GM23248 (cell line): Measurements from ENCODE around the gene SRRM5. TPM values are rescaled to one million over a fixed set of nuclear protein-coding genes. Genes with fewer than 3 reads are reported as not detected.

Experiments used
- DNase-seq: peaks from one replicate; pipeline ENCODE4 v3.0.0-alpha.2; 2015
- H2AFZ ChIP-seq: fragments of 200-600 bp; sonication (generic); 2 replicates; pipeline ENCODE4 v1.6.1; 2016; ENCODE audit warnings: antibody characterized with exemption
- H3F3A ChIP-seq: fragments of 200-600 bp; sonication (generic); 2 replicates; pipeline ENCODE4 v1.6.1; 2016; ENCODE audit warnings: mild to moderate bottlenecking, antibody characterized with exemption, mixed run types; ENCODE audit not compliant: insufficient read depth
- H3K27ac ChIP-seq: fragments of 200-600 bp; sonication (generic); 2 replicates; pipeline ENCODE4 v1.5.1; 2016; ENCODE audit warnings: mild to moderate bottlenecking
- H3K27me3 ChIP-seq: fragments of 200-600 bp; sonication (generic); replicated peaks from 2 replicates; pipeline ENCODE4 v1.6.1; 2016; ENCODE audit warnings: mild to moderate bottlenecking; ENCODE audit not compliant: insufficient read depth
- H3K36me3 ChIP-seq: fragments of 200-600 bp; sonication (generic); 2 replicates; pipeline ENCODE4 v1.6.1; 2016; ENCODE audit warnings: low read depth, mild to moderate bottlenecking
- H3K4me1 ChIP-seq: fragments of 200-600 bp; sonication (generic); 2 replicates; pipeline ENCODE4 v1.6.1; 2016; ENCODE audit warnings: mild to moderate bottlenecking; ENCODE audit not compliant: insufficient read depth
- H3K4me2 ChIP-seq: fragments of 200-600 bp; sonication (generic); one replicate; pipeline ENCODE4 v1.6.1; 2016; ENCODE audit warnings: mild to moderate bottlenecking; ENCODE audit not compliant: unreplicated experiment
- H3K4me3 ChIP-seq: fragments of 200-600 bp; sonication (generic); 2 replicates; pipeline ENCODE4 v1.5.1; 2016; ENCODE audit warnings: mild to moderate bottlenecking
- H3K79me2 ChIP-seq: fragments of 200-600 bp; sonication (generic); 2 replicates; pipeline ENCODE4 v1.6.1; 2016; ENCODE audit warnings: mild to moderate bottlenecking; ENCODE audit not compliant: insufficient read depth
- H3K9ac ChIP-seq: fragments of 200-600 bp; sonication (generic); 2 replicates; pipeline ENCODE4 v1.6.1; 2016; ENCODE audit warnings: mild to moderate bottlenecking
- H3K9me2 ChIP-seq: fragments of 200-600 bp; sonication (generic); 2 replicates; pipeline ENCODE4 v1.6.1; 2016; ENCODE audit warnings: mixed run types, mild to moderate bottlenecking, moderate library complexity; ENCODE audit not compliant: insufficient read depth
- H3K9me3 ChIP-seq: fragments of 200-600 bp; sonication (generic); one replicate; pipeline ENCODE4 v1.6.1; 2017; ENCODE audit warnings: low read depth
- H4K20me1 ChIP-seq: fragments of 200-600 bp; sonication (generic); 2 replicates; pipeline ENCODE4 v1.6.0; 2016; ENCODE audit not compliant: insufficient read depth
- EZH2 ChIP-seq: fragments of 200-600 bp; sonication (generic); IDR thresholded peaks from 2 replicates; pipeline ENCODE4 v1.6.1; 2018; ENCODE audit warnings: antibody characterized with exemption, mild to moderate bottlenecking; ENCODE audit not compliant: insufficient read depth, poor library complexity, severe bottlenecking
- EZH2phosphoT487 ChIP-seq: fragments of 200-600 bp; sonication (generic); IDR thresholded peaks from 2 replicates; pipeline ENCODE4 v1.6.1; 2018; ENCODE audit warnings: antibody characterized with exemption, moderate library complexity, mild to moderate bottlenecking, low read depth; ENCODE audit not compliant: insufficient read depth
- WGBS, 2 experiments: methylation state at CpG; one replicate each; pipeline ENCODE4 v1.1.6; 2015 to 2017; ENCODE audit warnings: low lambda C conversion rate in 2 of 2, low coverage in 1 of 2; ENCODE audit errors: missing lambda C conversion rate in 2 of 2; 5-methylcytosine and 5-hydroxymethylcytosine counted together
- in situ Hi-C: fragments of 300-500 bp; cut with MboI; formaldehyde crosslinking; loops from 2 replicates; pipeline ENCODE4 v1.15.0; 2020
- polyA plus RNA-seq: library from polyadenylated mRNA; unstranded; fragments of >200 nt; fragmentation: Nextera tagmentation; extraction: Ambion mirVana; gene quantifications from 2 replicates; pipeline ENCODE4 v1.2.1, GENCODE V29; 2016
- total RNA-seq: library from RNA; depleted of rRNA; stranded (reverse); fragments of >200 nt; shearing (Covaris generic); gene quantifications from 2 replicates; pipeline ENCODE4 v1.2.3, GENCODE V29; 2014

Gene SRRM5
- total and polyA plus RNA-seq, 2 experiments from 2014 or later, result not detected

DNA sequence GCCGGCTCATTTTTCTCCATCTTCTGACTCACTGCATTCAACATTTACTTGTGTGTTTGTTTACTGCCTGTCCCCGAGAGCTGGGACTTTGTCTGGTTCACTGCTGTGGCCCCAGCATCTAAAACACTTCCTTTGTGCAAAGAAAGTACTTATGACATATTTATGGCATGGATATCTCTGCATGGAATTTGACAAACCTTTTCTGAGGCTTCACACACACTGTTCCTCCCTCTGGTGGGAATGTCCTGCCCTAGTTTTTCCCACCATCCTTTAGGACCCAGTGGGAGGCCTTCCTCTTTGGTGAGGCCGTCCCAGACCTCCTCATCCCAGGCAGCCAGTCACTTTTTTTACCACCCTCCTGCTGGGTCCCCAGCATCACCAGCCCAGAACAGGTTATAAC is 1.4 kb upstream of the SRRM5 start:
- H3K9me2 ChIP-seq, result no peaks in the 10 kb centered on the region
- no peak overlapping the region for H2AFZ ChIP-seq
- no peak overlapping the region for H3K4me2 ChIP-seq
- DNase-seq, result no peak
- in situ Hi-C loops, result no loop called here
- H4K20me1 ChIP-seq, result no peaks in the 10 kb centered on the region
- 38 to 41% methylated on average over 3 of the region's 3 CpGs for WGBS, 2 experiments
- no peak overlapping the region for H3K27ac ChIP-seq
- H3K9ac ChIP-seq, result no peak overlapping the region
- H3F3A ChIP-seq, result no peaks in the 10 kb centered on the region
- TF ChIP-seq EZH2, result no peak
- no peak for TF ChIP-seq EZH2phosphoT487
- 0 out of 2 replicates have a peak, but pooled peaks cover 3% of the 10 kb centered on the region for H3K36me3 ChIP-seq
- H3K9me3 ChIP-seq, result no peaks in the 10 kb centered on the region
- no peaks in the 10 kb centered on the region for H3K27me3 ChIP-seq
- H3K4me1 ChIP-seq, result no peaks in the 10 kb centered on the region
- H3K4me3 ChIP-seq, result no peak overlapping the region
- peaks cover 40% of the 10 kb centered on the region for H3K79me2 ChIP-seq

DNA sequence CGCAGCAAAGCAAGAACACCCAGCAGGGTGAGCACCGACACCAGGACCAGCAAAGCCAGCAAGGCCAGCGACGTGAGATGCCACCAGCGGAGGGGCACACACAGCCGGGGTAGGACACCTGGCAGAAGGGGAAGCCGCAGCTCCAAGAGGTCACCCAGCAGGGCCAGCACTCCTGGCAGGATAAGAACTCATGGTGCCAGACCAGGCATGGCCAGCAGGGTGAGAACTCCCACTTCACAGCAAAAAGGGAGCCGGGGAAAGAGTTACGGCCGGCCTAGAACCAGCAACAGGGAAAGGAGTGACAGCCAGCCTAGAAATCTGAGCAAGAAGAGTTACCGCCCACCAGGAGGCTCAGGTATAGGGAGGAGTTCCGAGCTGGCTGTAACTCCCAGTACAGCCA is 486 bp downstream of the SRRM5 start:
- no peak for DNase-seq
- no peak overlapping the region for H3K27ac ChIP-seq
- no peaks in the 10 kb centered on the region for H3F3A ChIP-seq
- H3K4me2 ChIP-seq, result no peak overlapping the region
- H3K79me2 ChIP-seq, result peaks cover 59% of the 10 kb centered on the region
- H2AFZ ChIP-seq, result no peak overlapping the region
- H4K20me1 ChIP-seq, result no peaks in the 10 kb centered on the region
- TF ChIP-seq EZH2phosphoT487 (no peak), EZH2 (no peak)
- no peaks in the 10 kb centered on the region for H3K9me3 ChIP-seq
- no peak overlapping the region for H3K4me3 ChIP-seq
- in situ Hi-C loops, result no loop called here
- no peaks in the 10 kb centered on the region for H3K4me1 ChIP-seq
- no peaks in the 10 kb centered on the region for H3K9me2 ChIP-seq
- 91 to 95% methylated on average over 12 of the region's 12 CpGs for WGBS, 2 experiments
- no peak overlapping the region for H3K9ac ChIP-seq
- no peaks in the 10 kb centered on the region for H3K27me3 ChIP-seq
- H3K36me3 ChIP-seq, result no peaks in the 10 kb centered on the region

DNA sequence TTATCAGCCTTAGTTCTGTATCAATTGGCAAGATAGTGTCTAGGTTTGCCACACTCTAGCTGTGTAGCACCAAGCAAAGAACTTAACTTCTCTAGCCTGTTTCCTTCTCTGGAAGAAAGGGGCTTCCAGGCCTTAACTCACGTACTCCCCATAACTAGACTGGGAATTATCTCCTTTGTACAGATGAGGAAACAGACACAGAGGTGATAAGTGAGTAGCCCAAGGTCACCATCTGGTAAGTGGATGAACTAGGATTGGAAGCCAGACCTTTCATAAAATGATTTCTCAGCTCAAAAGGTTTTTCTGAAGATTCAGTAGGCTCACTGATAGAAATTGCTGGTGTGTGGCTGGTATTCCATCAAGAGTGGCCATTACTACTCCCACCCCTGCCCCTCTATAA is 4.4 kb downstream of the SRRM5 start:
- in situ Hi-C loops, result no loop called here
- Histone ChIP-seq H3K9me2 (no peaks in the 10 kb centered on the region), H4K20me1 (no peaks in the 10 kb centered on the region), H3K27ac (no peak overlapping the region), H3K4me1 (peaks cover 12% of the 10 kb centered on the region), H3F3A (peaks cover 4% of the 10 kb centered on the region; the same call in 1 of the 2 replicates), H3K9me3 (no peaks in the 10 kb centered on the region), H3K4me2 (no peak overlapping the region), H3K9ac (no peak overlapping the region), H3K36me3 (no peaks in the 10 kb centered on the region), H3K27me3 (no peaks in the 10 kb centered on the region), H3K4me3 (no peak overlapping the region), H3K79me2 (peaks cover 77% of the 10 kb centered on the region), H2AFZ (no peak overlapping the region)
- 70 to 73% methylated on average over 1 of the region's 1 CpG for WGBS, 2 experiments
- DNase-seq, result no peak
- TF ChIP-seq EZH2phosphoT487 (no peak), EZH2 (no peak)

DNA sequence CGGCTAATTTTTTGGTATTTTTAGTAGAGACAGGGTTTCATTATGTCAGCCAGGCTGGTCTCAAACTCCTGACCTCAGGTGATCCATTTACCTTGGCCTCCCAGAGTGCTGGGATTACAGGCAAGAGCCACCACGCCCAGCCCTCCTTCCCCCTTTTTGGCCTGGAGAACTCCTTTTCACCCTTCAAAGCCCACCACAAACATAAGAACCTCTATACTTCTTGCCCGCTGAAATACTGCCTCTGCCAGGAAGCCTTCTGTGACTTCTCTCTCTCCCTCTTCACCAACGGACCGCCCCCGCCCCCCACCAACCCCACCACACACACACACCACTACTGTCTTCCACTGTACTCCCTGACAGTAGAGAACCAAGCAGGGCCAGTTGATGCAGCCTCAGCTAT is 5.1 kb downstream of the SRRM5 start:
- H4K20me1 ChIP-seq, result no peaks in the 10 kb centered on the region
- peaks cover 12% of the 10 kb centered on the region for H3K4me1 ChIP-seq
- in situ Hi-C loops, result no loop called here
- H3F3A ChIP-seq, result peaks cover 4% of the 10 kb centered on the region; the same call in 1 of the 2 replicates
- no peaks in the 10 kb centered on the region for H3K27me3 ChIP-seq
- H3K27ac ChIP-seq, result no peak overlapping the region
- no peaks in the 10 kb centered on the region for H3K9me3 ChIP-seq
- no peak overlapping the region for H2AFZ ChIP-seq
- H3K79me2 ChIP-seq, result peaks cover 71% of the 10 kb centered on the region
- no peak overlapping the region for H3K4me2 ChIP-seq
- WGBS, 2 experiments, result 73 to 81% methylated on average over 6 of the region's 6 CpGs
- DNase-seq, result no peak
- no peak overlapping the region for H3K4me3 ChIP-seq
- no peak overlapping the region for H3K9ac ChIP-seq
- H3K36me3 ChIP-seq, result no peaks in the 10 kb centered on the region
- H3K9me2 ChIP-seq, result no peaks in the 10 kb centered on the region
- TF ChIP-seq EZH2phosphoT487 (no peak), EZH2 (no peak)

DNA sequence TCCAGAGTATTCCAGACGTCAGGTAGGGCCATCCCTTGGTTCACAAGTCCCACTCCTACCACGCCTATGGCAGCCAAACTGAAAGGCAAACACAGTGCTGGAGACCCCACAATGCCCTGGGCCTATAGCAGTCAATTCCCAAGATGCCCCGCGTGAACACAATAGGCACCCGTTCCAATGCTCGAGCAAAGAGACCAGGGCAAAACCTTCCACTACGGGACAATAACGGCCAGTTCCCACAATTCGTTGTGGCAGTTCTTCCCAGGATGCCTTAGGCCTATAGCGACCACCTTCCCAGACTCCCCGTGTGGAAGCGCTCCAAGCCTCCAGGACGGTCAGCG is 7.0 kb downstream of the SRRM5 start:
- H3K79me2 ChIP-seq, result peaks cover 62% of the 10 kb centered on the region

More for the DNA sequence above, 7.0 kb downstream of the SRRM5 start:
- peak overlapping the region; percentile 92 for H2AFZ ChIP-seq
- no peaks in the 10 kb centered on the region for H3K9me3 ChIP-seq
- DNase-seq, result peak; percentile 68
- H3K27ac ChIP-seq, result peak overlapping the region; percentile 70
- peak overlapping the region; percentile 85 for H3K9ac ChIP-seq
- H3K4me2 ChIP-seq, result peak overlapping the region; percentile 96
- in situ Hi-C loops, result no loop called here
- H3K36me3 ChIP-seq, result no peaks in the 10 kb centered on the region
- WGBS, 2 experiments, result 1 to 2% methylated on average over 14 of the region's 14 CpGs
- peak overlapping the region; percentile 73 for H3K4me3 ChIP-seq
- TF ChIP-seq EZH2phosphoT487 (no peak), EZH2 (no peak)
- peaks cover 4% of the 10 kb centered on the region; the same call in 1 of the 2 replicates for H3F3A ChIP-seq
- H3K27me3 ChIP-seq, result no peaks in the 10 kb centered on the region
- no peaks in the 10 kb centered on the region for H3K9me2 ChIP-seq
- peaks cover 12% of the 10 kb centered on the region for H3K4me1 ChIP-seq
- no peaks in the 10 kb centered on the region for H4K20me1 ChIP-seq
